Right lobe of liver (tissue), 4 donors: ENCODE measurements around the gene ARHGEF5.
"Not testable (repeated sequence)": the region's sequence is repeated elsewhere in the genome, so short reads cannot be mapped to it uniquely, and the experiment has no call there.

Experiments used
- CTCF ChIP-seq, 4 donors: fragments of 200-600 bp in 3 of 4; fragments of 450-650 bp in 1 of 4; IDR thresholded peaks; one replicate each; pipeline versions ENCODE4 v1.5.1 to v1.8.0; 2016 to 2022; ENCODE audit warnings: antibody characterized with exemption in 4 of 4, mild to moderate bottlenecking in 2 of 4
- POLR2A ChIP-seq: fragments of 450-650 bp; IDR thresholded peaks from one replicate; pipeline ENCODE4 v1.6.1; 2017; ENCODE audit warnings: antibody characterized with exemption, mild to moderate bottlenecking
- donor health status: DM: no; HTN: no; CAD: no.
- donor health status: DM: no; HTN: no; CAD: no.
- donor health status: DM: no; HTN: yes; CAD: no.

- TF ChIP-seq CTCF (IDR thresholded peaks at IDR 0.05); POLR2A: not testable (repeated sequence)
Observed at GRCh38 chr7:144351667-144352066, 3.5 kb upstream of the ARHGEF5 start.
